Caco-2 (cell line): ENCODE results near the gene GOLGA6C. TPM values are rescaled to one million over a fixed set of nuclear protein-coding genes. Genes with fewer than 3 reads are reported as not detected.

ENCODE experiments used
- BruUV-seq: library from RNA; stranded (reverse); fragments of 400-500 nt; replicated peaks from 2 replicates; lab custom pipeline; 2021; lab: Mats Ljungman, UMichigan
- CTCF ChIA-PET: fragments of 300-600 bp; sonication (Branson Sonifier 250); formaldehyde crosslinking; loops from one replicate; lab custom pipeline; 2022; ENCODE audit warnings: antibody characterized with exemption; lab: Charles Lee
- POLR2A ChIA-PET: fragments of 300-600 bp; sonication (Branson Sonifier 250); formaldehyde crosslinking; loops from one replicate; lab custom pipeline; 2022; ENCODE audit warnings: antibody characterized with exemption; lab: Charles Lee
- DNase-seq, 2 experiments: peaks; one replicate each; pipeline versions ENCODE4 v3.0.0 to v3.0.0-alpha.2; 2020 to 2022
- H3K27me3 ChIP-seq: replicated peaks from 2 replicates; pipeline ENCODE4 v1.6.0; 2011; ENCODE audit warnings: low read length; ENCODE audit not compliant: control insufficient read depth, insufficient read depth
- H3K36me3 ChIP-seq: 2 replicates; pipeline ENCODE4 v1.5.1; 2011; ENCODE audit warnings: low read length; ENCODE audit not compliant: control insufficient read depth, insufficient read depth
- H3K4me1 ChIP-seq: fragments of 250-450 bp; sonication (Bioruptor Pico); 2 replicates; pipeline ENCODE4 v1.5.1; 2020; ENCODE audit warnings: mild to moderate bottlenecking
- H3K4me3 ChIP-seq: 2 replicates; pipeline ENCODE4 v1.5.1; 2011; ENCODE audit warnings: low read depth, mild to moderate bottlenecking, control low read depth, low read length
- H3K9me3 ChIP-seq: fragments of 250-450 bp; sonication (Bioruptor Pico); 2 replicates; pipeline ENCODE4 v1.5.1; 2020; ENCODE audit warnings: mild to moderate bottlenecking, moderate library complexity
- H3K27ac Mint-ChIP-seq: one replicate; pipeline ENCODE4 v1.8.0; 2022; ENCODE audit warnings: mixed read lengths; ENCODE audit not compliant: unreplicated experiment
- H3K27me3 Mint-ChIP-seq: one replicate; pipeline ENCODE4 v1.8.0; 2022; ENCODE audit warnings: mixed read lengths; ENCODE audit not compliant: insufficient read depth, unreplicated experiment
- H3K36me3 Mint-ChIP-seq: one replicate; pipeline ENCODE4 v1.8.0; 2022; ENCODE audit warnings: mild to moderate bottlenecking, mixed read lengths; ENCODE audit not compliant: insufficient read depth, unreplicated experiment
- H3K4me1 Mint-ChIP-seq: one replicate; pipeline ENCODE4 v1.8.0; 2022; ENCODE audit warnings: low read depth, mixed read lengths; ENCODE audit not compliant: unreplicated experiment
- H3K4me3 Mint-ChIP-seq: one replicate; pipeline ENCODE4 v1.8.0; 2022; ENCODE audit warnings: mild to moderate bottlenecking, moderate library complexity, mixed read lengths; ENCODE audit not compliant: unreplicated experiment
- H3K9me3 Mint-ChIP-seq: one replicate; pipeline ENCODE4 v1.8.0; 2022; ENCODE audit warnings: mixed read lengths; ENCODE audit not compliant: unreplicated experiment
- intact Hi-C: fragments of 100-400 bp; cut with micrococcal nuclease; formaldehyde crosslinking; loops from one replicate; pipeline ENCODE4 v1.10.0; 2022; ENCODE audit not compliant: unreplicated experiment
- total RNA-seq: library from RNA; stranded (reverse); gene quantifications from 2 replicates; pipeline ENCODE4 v1.2.3, GENCODE V29; 2022
- TF ChIP-seq, protein P1 (sequence below), 2 experiments: fragments of 200-600 bp in 1 of 2; IDR thresholded peaks; 1 replicate in 1 of 2; 2 replicates in 1 of 2; pipeline versions ENCODE4 v1.5.1 to v1.8.0; 2011 to 2022; ENCODE audit warnings: antibody characterized with exemption in 1 of 2, control low read depth in 1 of 2, inconsistent platforms in 1 of 2, low read depth in 1 of 2, low read length in 1 of 2, mild to moderate bottlenecking in 1 of 2, moderate library complexity in 1 of 2; ENCODE audit not compliant: insufficient read depth in 1 of 2, severe bottlenecking in 1 of 2, unreplicated experiment in 1 of 2

The GOLGA6C gene
- total RNA-seq, 1 experiment from 2014 or later, result not detected

DNA sequence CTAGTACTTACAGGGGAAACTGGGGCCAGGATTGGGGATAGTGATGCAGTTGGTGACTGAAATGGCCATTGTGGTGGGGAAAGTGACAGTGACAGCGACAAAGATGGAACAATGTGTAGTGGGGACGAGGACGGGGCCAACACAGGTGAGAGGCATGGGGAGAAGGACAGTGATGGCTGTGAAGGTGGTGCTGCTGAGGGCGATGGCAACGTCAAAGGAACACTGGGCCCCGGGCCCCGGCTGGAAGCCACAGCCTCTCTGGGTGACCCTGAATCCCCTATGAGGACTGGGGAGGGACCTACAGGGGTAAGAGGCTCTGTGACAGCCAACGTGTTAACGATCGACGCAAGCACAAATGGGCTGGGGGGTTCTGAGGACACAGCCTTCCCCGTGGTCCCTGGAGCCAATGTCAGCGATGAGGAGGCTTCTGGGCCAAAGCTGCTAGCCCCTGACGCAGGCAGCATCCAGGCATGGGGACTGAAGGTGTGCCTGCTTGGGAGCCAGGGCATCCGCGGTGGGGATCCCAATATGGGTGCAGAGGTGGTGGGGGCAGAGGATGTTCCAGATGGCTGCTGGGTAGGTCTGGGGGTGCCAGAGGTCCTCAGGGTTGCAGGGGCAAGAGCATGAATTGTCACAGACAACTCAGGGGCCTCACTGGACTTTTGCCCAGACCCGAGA lies 25.2 kb upstream of the GOLGA6C start:
- TF ChIP-seq, protein P1, sequence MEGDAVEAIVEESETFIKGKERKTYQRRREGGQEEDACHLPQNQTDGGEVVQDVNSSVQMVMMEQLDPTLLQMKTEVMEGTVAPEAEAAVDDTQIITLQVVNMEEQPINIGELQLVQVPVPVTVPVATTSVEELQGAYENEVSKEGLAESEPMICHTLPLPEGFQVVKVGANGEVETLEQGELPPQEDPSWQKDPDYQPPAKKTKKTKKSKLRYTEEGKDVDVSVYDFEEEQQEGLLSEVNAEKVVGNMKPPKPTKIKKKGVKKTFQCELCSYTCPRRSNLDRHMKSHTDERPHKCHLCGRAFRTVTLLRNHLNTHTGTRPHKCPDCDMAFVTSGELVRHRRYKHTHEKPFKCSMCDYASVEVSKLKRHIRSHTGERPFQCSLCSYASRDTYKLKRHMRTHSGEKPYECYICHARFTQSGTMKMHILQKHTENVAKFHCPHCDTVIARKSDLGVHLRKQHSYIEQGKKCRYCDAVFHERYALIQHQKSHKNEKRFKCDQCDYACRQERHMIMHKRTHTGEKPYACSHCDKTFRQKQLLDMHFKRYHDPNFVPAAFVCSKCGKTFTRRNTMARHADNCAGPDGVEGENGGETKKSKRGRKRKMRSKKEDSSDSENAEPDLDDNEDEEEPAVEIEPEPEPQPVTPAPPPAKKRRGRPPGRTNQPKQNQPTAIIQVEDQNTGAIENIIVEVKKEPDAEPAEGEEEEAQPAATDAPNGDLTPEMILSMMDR (IDR thresholded peaks at IDR 0.05; ENCODE audit: insufficient read depth in 1 of 2, low read depth in 1 of 2, low read length in 1 of 2, severe bottlenecking in 1 of 2, unreplicated experiment in 1 of 2), result no peak
- intact Hi-C loops, result no loop called here
- Histone ChIP-seq H3K4me3 (no peak overlapping the region), H3K27me3 (no peaks in the 10 kb centered on the region), H3K36me3 (no peaks in the 10 kb centered on the region), H3K4me1 (0 out of 2 replicates have a peak, but pooled peaks cover 5% of the 10 kb centered on the region), H3K9me3 (no peaks in the 10 kb centered on the region)
- no peak for DNase-seq
- H3K9me3 Mint-ChIP-seq, result no peaks in the 10 kb centered on the region
- no peak overlapping the region for H3K27ac Mint-ChIP-seq
- H3K4me1 Mint-ChIP-seq, result no peaks in the 10 kb centered on the region
- H3K27me3 Mint-ChIP-seq, result no peaks in the 10 kb centered on the region
- POLR2A ChIA-PET, result no interaction called here
- no peaks in the 10 kb centered on the region for H3K36me3 Mint-ChIP-seq
- H3K4me3 Mint-ChIP-seq, result no peak overlapping the region
- CTCF ChIA-PET, result no interaction called here
- BruUV-seq, result no TSS peak

DNA sequence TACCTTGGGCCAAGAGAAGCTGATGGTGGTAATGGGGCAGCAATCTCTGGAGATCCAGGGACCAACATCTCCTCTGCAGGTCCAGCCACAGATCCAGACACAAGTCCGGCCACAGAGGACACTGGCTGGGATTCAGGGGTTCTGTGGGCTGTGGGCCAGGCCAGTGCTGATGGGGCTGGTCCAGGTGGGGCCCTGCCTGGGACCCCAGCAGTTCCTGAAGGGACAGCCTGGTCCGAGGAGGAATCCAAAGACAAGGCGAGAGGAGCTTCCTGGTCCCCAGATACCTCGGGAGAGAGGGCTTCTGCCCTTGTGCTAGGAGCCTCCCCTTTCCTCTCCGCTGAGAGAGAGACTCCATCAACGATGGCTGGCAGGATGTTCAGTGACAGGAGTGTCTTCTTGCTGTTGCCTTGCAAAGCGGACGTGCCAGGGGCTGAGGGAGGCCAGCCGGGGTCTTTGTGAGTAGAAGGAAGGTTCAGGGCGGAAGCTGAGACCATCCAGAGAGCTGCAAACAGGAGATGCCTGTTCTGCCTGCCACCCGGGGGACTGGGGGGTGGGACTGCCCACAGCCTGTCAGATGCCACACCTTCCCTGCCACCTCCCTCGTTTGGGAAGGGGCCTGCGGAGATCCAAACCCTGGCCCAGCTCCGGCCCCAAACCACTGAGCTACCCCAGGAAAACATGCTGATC lies 24.5 kb upstream of the GOLGA6C start:
- Mint-ChIP-seq H3K9me3 (no peaks in the 10 kb centered on the region), H3K36me3 (no peaks in the 10 kb centered on the region), H3K27me3 (no peaks in the 10 kb centered on the region), H3K4me3 (no peak overlapping the region), H3K27ac (no peak overlapping the region), H3K4me1 (no peaks in the 10 kb centered on the region)
- H3K4me1 ChIP-seq, result 0 out of 2 replicates have a peak, but pooled peaks cover 5% of the 10 kb centered on the region
- no peak for DNase-seq
- CTCF ChIA-PET, result no interaction called here
- H3K4me3 ChIP-seq, result no peak overlapping the region
- no peaks in the 10 kb centered on the region for H3K9me3 ChIP-seq
- intact Hi-C loops, result no loop called here
- BruUV-seq, result no TSS peak
- H3K36me3 ChIP-seq, result no peaks in the 10 kb centered on the region
- POLR2A ChIA-PET, result no interaction called here
- no peaks in the 10 kb centered on the region for H3K27me3 ChIP-seq
- TF ChIP-seq, protein P1 (IDR thresholded peaks at IDR 0.05; ENCODE audit: insufficient read depth in 1 of 2, low read depth in 1 of 2, low read length in 1 of 2, severe bottlenecking in 1 of 2, unreplicated experiment in 1 of 2), result no peak

GRCh38 chr15:75234191-75234810 lies 23.8 kb upstream of the GOLGA6C start:
- Mint-ChIP-seq H3K27me3 (no peaks in the 10 kb centered on the region), H3K36me3 (no peaks in the 10 kb centered on the region), H3K27ac (no peak overlapping the region), H3K4me3 (no peak overlapping the region), H3K4me1 (no peaks in the 10 kb centered on the region), H3K9me3 (no peaks in the 10 kb centered on the region)
- no TSS peak for BruUV-seq
- ChIA-PET CTCF (interaction anchor here (0.5 kb wide), 1 partner anchor 49 kb away, joined by 4 read pairs; no protein-coding TSS in a partner anchor), POLR2A (no interaction called here)
- Histone ChIP-seq H3K27me3 (no peaks in the 10 kb centered on the region), H3K9me3 (no peaks in the 10 kb centered on the region), H3K4me1 (0 out of 2 replicates have a peak, but pooled peaks cover 5% of the 10 kb centered on the region), H3K36me3 (no peaks in the 10 kb centered on the region), H3K4me3 (no peak overlapping the region)
- intact Hi-C loops, result no loop called here
- TF ChIP-seq, protein P1 (IDR thresholded peaks at IDR 0.05; ENCODE audit: insufficient read depth in 1 of 2, low read depth in 1 of 2, low read length in 1 of 2, severe bottlenecking in 1 of 2, unreplicated experiment in 1 of 2), result no peak
- DNase-seq, result no peak
